HuH-7.5 (cell line): ENCODE results near the gene DNAJC5.
A peak's percentile ranks its signal among the peaks of the same experiment; 100 is the strongest.

ENCODE experiments used
- DNase-seq: peaks from one replicate; pipeline ENCODE4 v3.0.0; 2011; ENCODE audit warnings: low spot score

Gene DNAJC5

GRCh38 chr20:63980806-63981728 lies 86.1 kb downstream of the DNAJC5 start, which contains the start of gene PRPF6:
TSS of gene PRPF6 (plus strand) at chr20:63981132. CDS start at chr20:63981246, 114 bp downstream.
- peak; percentile 98 for DNase-seq

- no peak for DNase-seq
Measured at GRCh38 chr20:63982937-63983336, 88.0 kb downstream of the DNAJC5 start.
